Amniotic epithelial cell (primary cell): Measurements from ENCODE around the gene AREL1.

ENCODE experiments used
- DNase-seq: peaks from one replicate; pipeline ENCODE4 v3.0.0-alpha.2; 2010; ENCODE audit warnings: low read depth

Gene AREL1

DNA sequence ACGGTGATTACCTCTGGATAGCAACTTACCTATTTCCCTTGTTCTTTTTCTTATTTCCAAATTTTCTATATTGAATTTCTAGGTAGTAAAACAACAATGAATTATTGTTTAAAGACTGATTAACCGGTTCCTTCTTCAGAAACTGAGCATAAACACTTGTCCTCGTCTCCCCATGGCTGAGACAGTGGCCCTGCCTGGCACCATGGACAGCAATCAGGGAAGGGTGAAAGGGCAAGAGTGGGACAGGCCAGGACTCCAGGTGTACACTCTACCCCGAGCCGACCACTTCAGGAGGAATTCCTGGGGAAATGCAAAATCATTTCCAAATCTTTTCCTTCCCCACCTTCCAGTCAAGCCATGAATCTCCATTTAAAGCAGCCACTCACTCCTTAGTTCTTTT is 52.0 kb downstream of the AREL1 start:
- no peak for DNase-seq

DNA sequence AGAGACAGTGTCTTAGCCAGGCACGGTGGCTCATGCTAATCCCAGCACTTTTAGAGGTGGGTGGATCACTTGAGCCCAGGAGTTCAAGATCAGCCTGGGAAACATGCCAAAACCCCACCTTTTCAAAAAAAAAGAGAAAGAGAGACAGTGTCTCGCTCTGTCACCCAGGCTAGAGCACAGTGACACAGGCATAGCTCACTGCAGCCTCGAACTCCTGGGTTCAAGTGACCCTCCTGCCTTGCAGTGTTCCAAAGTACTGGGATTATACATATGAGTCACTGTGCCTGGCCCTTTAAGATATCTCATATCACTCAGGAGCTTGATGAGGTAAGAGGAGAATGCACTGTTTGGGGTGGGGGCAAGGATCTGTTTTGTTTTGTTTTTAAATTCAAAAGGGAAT is 52.7 kb downstream of the AREL1 start:
- no peak for DNase-seq

DNA sequence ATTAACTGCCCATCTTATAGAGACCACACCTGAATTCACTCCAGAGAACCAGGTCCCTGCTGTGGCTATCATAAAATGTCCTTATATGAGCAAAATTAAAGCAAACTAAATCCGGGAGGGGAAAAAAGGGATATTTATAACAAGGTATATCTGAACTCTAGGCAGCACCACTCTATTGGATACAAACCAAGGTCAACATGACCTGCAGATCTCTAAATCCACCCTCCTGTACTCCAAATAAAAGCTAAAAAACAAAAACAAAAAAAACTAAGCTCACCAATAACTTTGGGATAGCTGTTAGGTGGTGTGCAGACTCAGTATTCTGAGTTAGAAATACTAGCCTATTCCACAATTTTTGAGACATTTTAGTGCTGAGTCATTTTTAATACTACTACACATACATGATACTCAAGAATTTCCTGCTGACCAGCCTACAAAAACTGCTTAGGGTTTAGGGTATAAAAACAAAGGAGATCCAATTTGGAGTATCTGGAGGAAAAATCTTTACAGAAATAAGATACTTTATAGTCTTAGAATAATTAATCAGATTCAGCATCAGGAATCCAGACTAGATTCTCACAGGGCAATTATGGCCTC is 54.2 kb downstream of the AREL1 start:
- DNase-seq: peak; percentile 53

DNA sequence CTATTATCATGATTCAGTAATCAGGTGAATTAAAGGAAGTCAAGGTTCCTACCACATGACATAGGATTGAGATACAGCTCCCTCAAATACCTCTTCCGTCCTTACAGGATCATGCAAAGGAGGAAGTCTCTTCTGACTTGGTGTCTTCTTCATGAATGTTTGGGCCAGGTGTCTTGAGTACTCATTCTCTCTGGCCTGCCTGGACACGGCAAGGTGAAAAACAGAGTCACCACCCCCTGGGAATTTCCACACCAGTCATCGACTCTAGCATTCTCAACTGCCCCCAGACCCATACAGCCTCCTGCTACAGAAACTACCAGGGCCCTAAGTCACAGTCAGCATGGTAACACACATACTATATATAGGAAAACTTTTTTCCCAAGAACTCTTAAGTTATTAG is 55.9 kb downstream of the AREL1 start:
- DNase-seq: no peak

DNA sequence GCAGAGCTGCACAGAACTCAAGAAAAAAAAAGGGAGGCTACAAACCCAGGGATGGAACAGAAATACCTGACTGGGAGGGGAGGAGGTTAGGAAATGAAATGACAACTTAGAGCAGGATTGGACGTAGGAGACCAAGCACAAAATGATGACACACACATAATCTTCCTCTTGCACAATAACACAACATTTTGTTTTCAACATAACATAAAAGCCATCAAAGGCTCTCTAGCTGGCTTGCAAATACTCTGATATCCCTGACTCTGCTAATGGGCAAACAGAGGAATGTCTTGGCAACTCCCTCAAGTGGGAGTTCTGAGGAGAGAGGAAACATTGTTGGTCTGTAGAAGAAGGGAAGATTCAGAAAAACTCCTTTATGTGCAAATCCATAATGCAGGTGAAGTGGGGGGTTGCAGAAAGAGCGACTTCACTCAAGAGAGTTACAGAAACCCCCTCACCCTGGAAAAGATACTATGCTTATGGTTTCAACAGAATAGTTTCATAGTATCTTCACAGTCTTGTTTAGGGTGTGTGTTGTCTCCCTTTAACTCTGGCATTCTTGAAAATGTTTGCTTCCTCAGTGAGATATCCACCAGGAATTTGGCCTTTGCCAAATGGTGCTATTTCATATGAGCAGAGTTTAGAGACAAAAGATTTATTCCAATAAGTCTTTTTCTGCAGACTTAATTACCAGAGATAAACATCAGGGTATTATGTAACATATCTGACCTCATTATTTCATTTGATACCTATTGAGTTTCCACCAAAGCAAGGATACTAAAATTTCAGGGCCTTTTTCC is 57.1 kb downstream of the AREL1 start:
- DNase-seq: peak; percentile 98

DNA sequence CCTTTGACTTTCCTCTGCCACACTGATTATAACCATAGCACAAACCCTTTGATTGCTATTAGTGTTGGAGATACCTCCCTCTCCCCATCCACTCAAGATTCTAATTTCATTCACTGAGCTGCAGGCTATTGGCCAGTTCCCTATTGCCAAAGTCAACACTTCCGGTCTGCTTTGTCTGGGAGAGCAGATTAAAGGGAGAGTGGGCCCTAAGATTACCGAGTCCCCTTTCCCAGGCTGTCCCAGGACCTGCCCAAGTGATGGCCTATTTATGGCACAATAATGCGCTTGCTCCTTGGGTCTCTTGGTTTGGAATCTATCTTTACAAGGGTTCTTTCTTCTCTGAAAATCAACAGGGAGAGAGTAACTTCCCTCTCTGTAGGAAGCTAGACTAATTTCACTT is 57.9 kb downstream of the AREL1 start:
- no peak for DNase-seq

DNA sequence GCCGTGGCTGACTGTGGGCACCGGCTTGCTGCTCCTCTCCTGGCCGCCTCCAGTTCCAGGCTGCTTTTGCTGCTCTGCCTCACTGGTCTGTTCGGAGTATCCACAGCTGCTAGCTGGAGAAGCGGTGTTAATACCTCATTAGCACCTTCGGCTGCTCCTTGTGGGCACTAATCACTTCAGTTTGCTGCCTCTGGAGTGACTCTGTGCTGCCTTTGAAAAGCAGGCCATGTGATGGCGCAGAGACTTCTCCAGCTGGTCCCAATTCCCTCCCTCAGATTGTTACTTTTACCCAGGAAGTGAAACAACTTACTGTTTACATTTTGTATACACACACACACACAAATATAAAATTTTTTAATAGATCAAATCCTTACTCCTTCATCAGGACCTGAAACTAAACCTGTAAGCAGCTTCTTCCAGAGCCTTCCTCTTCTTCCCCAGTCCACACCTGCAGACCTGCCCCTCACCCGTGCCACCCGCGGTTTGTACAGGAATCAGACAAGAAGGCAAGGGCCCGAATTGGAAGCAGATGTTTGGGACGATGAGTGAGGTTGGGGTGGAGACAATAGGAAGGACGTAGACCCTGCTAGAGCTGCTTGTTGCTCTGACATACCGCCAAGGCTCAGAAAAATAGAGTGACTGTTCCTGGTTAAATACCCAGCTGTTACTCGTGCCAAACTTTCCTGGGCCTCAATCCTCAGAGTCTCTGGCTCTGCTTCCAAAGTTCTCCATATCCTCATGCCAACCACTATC is 59.3 kb downstream of the AREL1 start:
- no peak for DNase-seq

DNA sequence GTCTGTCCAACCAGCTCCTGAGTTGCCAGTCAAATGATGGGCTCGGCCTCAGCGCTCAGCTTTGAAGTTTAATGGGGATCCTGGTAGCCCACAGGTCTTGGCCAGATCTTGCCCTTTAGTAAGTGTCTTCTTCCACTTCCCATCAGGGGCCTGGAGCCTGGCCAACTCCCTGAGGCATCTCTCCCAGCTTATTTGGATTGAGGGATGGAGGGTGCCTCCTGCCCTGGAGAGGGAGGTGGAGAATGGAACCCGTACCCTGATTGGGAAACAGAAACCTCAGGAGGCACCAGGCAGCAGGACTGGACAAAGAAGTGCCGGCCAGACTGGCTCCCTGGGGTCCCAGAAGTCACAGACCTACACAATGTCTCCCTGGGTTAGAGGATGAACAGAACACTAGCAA is 60.3 kb downstream of the AREL1 start:
- no peak for DNase-seq

DNA sequence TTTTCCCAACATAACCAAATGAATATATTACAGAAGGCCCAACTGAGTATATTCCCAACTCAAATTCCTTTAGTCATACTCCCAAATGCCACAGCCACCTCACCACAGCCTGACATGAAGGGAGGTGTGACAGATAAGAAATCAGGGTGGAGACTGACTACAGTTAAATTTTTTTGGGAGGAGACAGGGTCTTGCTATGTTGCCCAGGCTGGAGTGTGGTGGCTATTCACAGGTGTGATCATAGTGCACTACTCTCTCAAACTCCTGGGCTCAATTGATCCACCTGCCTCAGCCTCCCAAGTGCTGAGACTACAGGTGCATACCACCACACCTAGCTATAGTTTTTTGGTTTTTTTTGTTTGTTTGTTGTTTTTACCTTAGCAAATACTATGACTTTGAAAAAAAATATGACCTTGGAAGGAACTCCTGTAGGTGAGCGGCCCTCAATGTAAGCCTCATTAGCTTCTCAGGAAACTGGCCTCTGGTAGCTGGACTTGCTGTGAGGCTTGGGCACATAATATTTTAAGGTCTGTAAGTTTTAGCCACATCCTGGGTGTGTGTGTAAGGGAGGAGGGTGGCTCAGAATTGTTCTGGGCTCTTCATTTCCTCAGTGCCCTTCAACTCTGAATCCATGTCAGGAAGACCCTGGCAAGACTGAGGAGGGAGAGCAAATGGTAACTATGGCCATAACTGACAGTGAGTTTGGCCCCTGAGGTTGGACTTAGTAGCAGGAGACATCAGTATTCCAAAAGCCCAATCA is 61.8 kb downstream of the AREL1 start:
- DNase-seq: no peak

DNA sequence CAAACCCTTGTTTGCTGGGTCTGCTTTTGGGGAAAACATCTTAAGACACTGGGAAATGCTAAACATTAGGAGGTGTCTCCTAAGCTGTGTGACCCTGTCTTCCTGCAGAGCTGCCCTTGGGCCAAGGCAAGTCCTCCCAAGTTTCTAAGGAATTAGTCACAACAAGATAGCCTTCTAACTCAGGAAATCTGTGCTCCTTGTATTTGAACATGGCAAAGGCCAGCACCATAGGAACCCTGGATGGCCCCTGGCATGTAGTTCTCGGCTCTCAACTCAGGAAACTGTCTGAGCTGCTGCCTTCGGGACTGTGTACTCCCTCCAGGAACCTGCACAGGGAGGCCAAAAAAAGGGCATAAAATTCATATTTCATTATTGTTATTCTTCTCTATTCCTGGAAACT is 63.2 kb downstream of the AREL1 start:
- DNase-seq: peak; percentile 40

DNA sequence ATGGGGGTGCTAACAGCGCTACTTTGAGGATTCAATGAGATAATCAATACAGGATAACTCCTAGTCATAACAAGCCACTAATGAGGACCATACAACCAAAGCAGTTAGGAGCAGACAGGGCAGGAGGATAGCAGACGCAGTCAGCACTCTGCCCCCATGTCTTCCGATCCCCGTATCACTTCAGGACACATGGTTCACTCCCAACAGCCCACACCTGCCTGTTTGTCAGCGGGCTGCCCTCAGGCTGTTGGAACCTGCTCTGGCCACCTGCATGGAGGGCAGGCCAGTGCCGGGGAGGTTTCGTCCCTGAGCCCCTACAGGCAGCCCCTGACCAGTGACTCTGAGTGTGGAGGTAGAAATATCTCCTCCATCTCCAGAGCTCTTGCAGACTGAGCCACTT is 63.7 kb downstream of the AREL1 start:
- DNase-seq: no peak

DNA sequence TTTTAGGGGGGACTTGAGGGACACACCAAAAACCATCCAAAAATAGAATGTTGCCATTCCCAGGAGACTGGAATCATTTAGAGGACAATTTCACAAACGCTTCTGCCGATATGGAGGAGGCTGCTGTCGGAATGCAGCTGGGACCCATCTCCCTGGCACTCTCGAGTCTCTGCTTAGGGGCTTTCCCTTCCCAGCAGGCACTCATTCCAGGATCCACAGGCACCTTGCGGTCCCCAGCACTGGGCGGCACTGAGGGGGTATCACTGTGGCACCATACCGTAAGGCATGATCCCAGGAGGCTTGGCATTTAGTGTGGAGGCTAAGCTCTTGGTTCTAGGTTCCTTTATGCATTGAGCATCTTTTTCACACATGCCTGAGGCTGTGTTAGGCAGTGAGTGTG is 64.3 kb downstream of the AREL1 start:
- DNase-seq: no peak

DNA sequence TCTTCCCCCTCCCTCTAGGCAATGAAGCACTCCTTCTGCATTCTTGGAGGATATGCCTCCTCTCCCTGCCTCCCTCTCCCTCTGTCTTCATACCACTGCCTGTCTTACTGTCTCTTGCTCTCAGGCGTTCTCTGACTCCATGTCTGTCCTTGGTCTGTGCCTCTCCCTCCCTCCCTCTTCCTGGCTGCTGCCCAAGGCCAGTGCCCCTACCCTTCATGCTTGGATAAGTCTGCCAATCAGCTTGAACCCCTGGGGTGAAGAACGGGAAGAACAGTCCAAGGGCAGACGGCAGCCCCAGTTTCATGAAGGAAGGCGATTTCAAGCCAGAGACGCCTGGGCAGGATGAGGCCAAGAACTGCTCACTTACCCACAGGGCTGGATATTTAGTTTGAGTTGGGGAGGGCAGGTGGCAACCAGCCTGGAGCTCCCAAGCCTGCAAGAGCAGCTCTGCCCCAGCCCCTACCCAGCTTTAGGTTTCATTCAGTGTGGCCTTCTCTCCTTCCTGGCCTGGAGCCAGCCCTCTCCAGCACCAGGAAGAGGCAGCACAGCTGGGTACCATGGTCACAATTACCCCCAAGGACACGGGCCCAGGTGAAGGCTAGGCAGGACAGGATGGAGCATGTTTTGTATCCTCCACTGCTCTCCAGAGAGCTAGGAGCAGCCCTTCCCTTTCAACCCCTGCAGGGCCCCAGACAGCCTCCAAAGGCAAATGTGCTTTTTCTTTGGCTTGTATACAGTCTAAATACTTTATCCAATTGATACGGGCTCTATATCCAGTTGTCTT is 65.0 kb downstream of the AREL1 start:
- peak; percentile 34 for DNase-seq

DNA sequence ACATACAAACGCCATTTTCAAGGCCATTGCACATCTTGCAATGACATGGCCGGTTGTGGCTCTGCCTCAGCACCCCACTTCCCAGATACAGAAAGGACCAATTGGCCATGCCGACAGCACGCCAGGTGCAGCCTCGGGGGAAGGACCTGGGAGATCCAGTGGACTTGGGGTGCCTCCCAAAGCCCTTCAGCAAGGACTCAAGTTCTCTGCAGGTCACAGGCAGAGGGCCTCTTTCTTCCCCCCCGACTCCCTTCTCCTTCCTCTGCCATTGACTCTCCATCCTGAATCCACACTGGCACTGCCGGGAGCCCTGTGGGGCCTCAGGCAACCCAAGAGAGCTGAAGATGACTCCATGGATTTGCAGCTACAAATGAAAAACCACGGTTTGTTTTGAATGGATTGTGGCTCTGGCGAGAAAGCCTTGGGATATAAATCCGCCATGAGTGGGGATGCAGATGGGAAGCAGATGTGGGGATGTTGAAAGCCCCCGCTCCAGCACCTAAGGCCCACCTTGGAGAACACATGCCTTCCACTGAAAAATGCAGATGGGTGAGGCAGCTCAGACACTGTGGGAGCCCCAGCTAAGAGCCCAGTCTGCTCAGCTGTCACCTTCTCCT is 65.7 kb downstream of the AREL1 start:
- peak; percentile 27 for DNase-seq

DNA sequence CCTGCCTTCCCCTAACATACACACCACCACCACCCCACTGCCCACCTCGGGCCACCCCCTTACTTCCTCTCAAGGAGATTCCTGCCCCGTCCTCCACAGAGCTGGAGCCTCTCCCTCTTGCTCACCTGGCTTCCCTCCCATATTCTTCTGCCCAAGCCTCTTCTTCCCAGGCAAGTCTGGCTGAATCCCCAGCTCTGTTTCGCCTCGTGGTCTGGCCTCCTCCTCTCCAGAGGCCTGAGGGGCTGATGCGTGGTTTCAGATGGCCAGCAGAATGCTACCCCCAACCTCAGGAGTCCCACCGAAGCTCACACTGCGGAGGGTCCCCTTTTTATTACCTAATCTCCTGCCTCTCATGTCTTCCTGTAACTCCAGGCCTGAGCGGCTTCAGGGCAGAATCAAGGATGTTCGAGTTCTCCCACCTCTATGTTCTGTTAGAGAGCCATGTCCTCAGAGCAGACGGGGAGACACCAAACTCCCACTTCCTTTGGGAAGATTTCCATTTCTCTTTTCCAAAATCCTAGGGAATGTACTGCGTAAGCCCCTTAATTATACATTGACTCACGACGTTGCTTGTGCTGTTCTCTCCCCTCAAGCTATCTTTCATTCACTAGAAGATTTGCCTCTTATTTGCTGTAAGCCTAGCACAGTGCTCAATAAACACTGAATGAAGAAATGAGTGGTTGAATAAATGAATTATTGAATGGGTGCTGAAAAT is 67.0 kb downstream of the AREL1 start:
- no peak for DNase-seq

DNA sequence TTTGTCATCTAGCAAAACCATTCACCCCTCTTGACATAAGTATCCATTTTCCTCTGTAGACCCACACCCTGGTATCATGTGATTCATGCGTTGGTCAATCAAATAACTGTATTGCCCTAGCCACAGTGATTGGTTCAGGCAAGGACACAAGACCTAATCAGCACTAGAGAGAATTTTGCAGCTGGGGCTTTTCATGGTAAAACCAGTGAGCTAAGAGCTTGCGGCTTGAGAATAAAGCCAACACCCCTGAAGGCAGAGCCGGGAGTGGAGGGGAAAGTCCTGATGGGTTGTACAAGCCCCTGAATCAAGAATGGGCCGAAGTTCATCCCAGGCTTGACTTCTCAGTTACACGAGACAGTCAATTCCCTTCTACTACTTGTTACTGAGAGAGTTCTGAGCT is 67.6 kb downstream of the AREL1 start:
- no peak for DNase-seq

DNA sequence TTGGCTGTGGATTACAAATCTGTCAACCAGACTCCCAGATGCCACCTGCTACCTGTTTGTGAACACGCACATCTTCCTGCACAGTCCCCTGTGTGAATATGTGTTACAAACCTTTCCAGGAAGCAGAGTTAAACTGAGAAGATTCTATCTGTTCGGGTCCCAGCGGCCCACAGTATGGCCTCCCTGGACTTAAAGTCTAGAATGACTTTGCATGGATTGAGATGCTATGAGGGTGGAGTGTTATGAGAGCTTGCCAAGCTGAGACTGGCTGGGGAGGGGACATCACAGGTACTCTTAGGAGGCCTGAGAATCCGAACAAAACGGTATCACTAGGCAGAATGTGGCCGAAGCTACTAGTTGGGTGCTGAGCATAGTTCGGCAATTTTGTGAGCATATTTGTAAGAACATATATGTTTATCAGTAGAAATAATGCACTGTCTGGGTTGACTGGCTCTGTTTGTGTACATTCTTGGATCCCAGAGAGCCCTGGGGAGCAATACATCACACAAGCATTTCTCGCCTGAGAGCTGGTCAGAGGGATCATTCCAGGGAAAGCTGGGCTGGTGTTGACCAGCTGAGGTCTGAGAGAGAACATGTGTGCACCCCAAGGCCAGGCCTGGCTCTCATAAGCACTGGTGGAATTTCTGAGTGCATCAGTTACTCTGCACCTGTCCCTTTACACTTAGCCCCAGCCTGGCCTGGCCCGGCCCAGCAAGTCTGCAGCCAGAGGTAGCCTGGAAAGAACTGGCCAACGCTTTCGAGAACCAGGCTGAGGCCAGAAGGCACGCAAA is 71.1 kb downstream of the AREL1 start:
- DNase-seq: peak; percentile 60

DNA sequence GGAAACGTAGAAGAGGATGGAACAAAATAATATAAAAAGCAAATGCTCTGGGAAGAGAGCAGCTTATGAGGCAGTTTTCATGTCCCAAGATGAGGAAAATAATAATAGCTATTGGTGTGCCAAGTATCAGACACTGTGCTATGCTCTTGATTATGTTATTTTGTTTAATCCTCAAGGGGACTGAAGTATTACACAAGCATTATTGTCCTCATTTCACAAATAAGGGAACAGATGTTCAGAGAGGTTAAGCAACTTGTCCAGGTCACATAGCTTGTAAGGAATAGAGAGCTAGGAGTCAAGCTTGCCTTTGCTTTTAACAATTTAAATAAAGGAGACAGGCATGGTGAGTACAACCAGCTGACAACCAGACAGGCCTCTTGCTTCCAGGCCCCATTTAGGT is 73.9 kb downstream of the AREL1 start:
- no peak for DNase-seq

DNA sequence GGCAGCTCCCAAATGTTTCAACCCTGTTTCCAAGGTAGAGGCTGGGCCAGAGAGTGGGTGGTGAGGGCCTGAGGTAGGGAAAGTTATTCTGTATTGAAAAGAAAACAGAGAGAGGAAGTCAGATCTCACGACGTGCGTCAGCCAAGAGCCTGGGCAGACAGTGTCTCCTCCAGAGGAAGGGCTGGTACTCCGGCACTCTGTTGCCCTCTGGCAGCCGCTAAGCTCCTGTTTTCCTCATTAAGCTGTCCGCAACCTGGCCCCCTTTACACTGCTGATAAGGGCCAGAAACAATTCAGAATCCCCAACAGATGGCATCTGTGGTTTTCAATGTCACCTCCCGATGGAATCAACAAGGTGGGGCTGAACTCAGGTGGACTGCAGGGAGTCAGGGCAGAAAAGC is 74.8 kb downstream of the AREL1 start:
- DNase-seq: no peak

DNA sequence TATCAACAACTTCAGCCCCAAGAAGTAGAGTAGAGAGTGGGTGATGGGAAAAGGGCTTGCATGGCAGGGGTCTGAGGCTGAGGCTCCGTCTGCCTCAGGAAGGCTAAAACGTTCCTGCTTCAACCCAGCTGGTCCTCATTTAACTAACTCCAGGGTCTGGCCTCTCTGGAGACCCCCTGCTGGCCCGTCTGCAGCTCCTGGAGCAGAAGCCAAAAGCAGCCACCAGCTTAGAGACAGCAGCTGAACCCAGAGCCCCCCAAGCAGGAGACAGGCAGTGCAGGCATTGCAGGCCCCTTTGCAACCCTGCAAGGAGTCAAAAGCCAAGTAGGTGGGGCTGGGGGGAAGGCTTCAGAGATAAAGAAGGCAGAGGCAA is 75.7 kb downstream of the AREL1 start:
- no peak for DNase-seq
